GM23338 (cell line): Measurements from ENCODE around the gene MXRA8. TPM values are rescaled to one million over a fixed set of nuclear protein-coding genes. Genes with fewer than 3 reads are reported as not detected.

ENCODE experiments used
- ATAC-seq: fragments of 200-7000 bp; cut with Tn5 transposase; 3 replicates; pipeline ENCODE4 v1.9.1; 2020
- DNase-seq: peaks from one replicate; pipeline ENCODE4 v3.0.0-alpha.2; 2015; ENCODE audit warnings: low spot score
- H2AFZ ChIP-seq: fragments of 200-600 bp; sonication (generic); 2 replicates; pipeline ENCODE4 v1.8.0; 2016; ENCODE audit warnings: antibody characterized with exemption, mild to moderate bottlenecking, moderate library complexity
- H3F3A ChIP-seq: fragments of 200-600 bp; sonication (generic); replicated peaks from 2 replicates; pipeline ENCODE4 v1.8.0; 2017; ENCODE audit warnings: antibody characterized with exemption, mixed run types, low read depth
- H3K27ac ChIP-seq: fragments of 200-600 bp; sonication (generic); 2 replicates; pipeline ENCODE4 v1.6.1; 2016; ENCODE audit warnings: low read depth
- H3K27me3 ChIP-seq: fragments of 200-600 bp; sonication (generic); 2 replicates; pipeline ENCODE4 v1.8.0; 2016; ENCODE audit warnings: mild to moderate bottlenecking, mixed run types, moderate library complexity; ENCODE audit not compliant: insufficient read depth
- H3K36me3 ChIP-seq: fragments of 200-600 bp; sonication (generic); 2 replicates; pipeline ENCODE4 v1.8.0; 2016; ENCODE audit warnings: mild to moderate bottlenecking; ENCODE audit not compliant: insufficient read depth
- H3K4me1 ChIP-seq: fragments of 200-600 bp; sonication (generic); 2 replicates; pipeline ENCODE4 v1.8.0; 2016; ENCODE audit warnings: mild to moderate bottlenecking, moderate library complexity; ENCODE audit not compliant: insufficient read depth
- H3K4me2 ChIP-seq: fragments of 200-600 bp; sonication (generic); 2 replicates; pipeline ENCODE4 v1.7.1; 2017; ENCODE audit warnings: mixed run types
- H3K4me3 ChIP-seq: fragments of 200-600 bp; sonication (generic); 2 replicates; pipeline ENCODE4 v1.6.1; 2016; ENCODE audit warnings: mixed run types
- H3K79me2 ChIP-seq: fragments of 200-600 bp; sonication (generic); replicated peaks from 2 replicates; pipeline ENCODE4 v1.8.0; 2017; ENCODE audit warnings: mild to moderate bottlenecking; ENCODE audit not compliant: insufficient read depth
- H3K9me2 ChIP-seq: fragments of 200-600 bp; sonication (generic); 2 replicates; pipeline ENCODE4 v1.8.0; 2017; ENCODE audit not compliant: insufficient read depth
- H4K20me1 ChIP-seq: fragments of 200-600 bp; sonication (generic); replicated peaks from 2 replicates; pipeline ENCODE4 v1.8.0; 2017; ENCODE audit warnings: mild to moderate bottlenecking; ENCODE audit not compliant: insufficient read depth
- H3K27ac Mint-ChIP-seq: 2 replicates; pipeline ENCODE4 v1.8.0; 2020; ENCODE audit warnings: inconsistent platforms, mild to moderate bottlenecking, moderate library complexity, mixed read lengths
- H3K27me3 Mint-ChIP-seq: 3 replicates; pipeline ENCODE4 v1.8.0; 2022; ENCODE audit warnings: low read depth, mild to moderate bottlenecking, moderate library complexity, mixed read lengths, inconsistent platforms; ENCODE audit not compliant: insufficient read depth, poor library complexity
- H3K36me3 Mint-ChIP-seq: 3 replicates; pipeline ENCODE4 v1.8.0; 2021; ENCODE audit warnings: low read depth, mild to moderate bottlenecking, inconsistent platforms, moderate library complexity, mixed read lengths
- H3K4me1 Mint-ChIP-seq: 3 replicates; pipeline ENCODE4 v1.8.0; 2020; ENCODE audit warnings: mild to moderate bottlenecking, inconsistent platforms, mixed read lengths
- H3K4me3 Mint-ChIP-seq: 3 replicates; pipeline ENCODE4 v1.8.0; 2021; ENCODE audit warnings: moderate library complexity, mild to moderate bottlenecking, inconsistent platforms, mixed read lengths
- H3K9me3 Mint-ChIP-seq: 3 replicates; pipeline ENCODE4 v1.8.0; 2020; ENCODE audit warnings: moderate library complexity, mild to moderate bottlenecking, inconsistent platforms, mixed read lengths
- CREB1 ChIP-seq: fragments of 250-450 bp; sonication (Bioruptor Pico); IDR thresholded peaks from 2 replicates; pipeline ENCODE4 v1.5.0; 2020; ENCODE audit warnings: low read depth, mild to moderate bottlenecking, moderate library complexity
- CTCF ChIP-seq, 2 experiments: fragments of 200-600 bp in 1 of 2; sonication (generic) in 1 of 2; conservative IDR thresholded peaks; 2 replicates each; pipeline versions ENCODE4 v1.5.1 to v1.6.1; 2016 to 2017; ENCODE audit warnings: antibody characterized with exemption in 2 of 2, low read depth in 2 of 2, mild to moderate bottlenecking in 2 of 2, moderate library complexity in 1 of 2
- ETS1 ChIP-seq: IDR thresholded peaks from 2 replicates; pipeline ENCODE4 v1.6.1; 2016; ENCODE audit warnings: antibody characterized with exemption
- EZH2 ChIP-seq: fragments of 200-600 bp; sonication (generic); IDR thresholded peaks from one replicate; pipeline ENCODE4 v1.8.0; 2017; ENCODE audit warnings: antibody characterized with exemption, mild to moderate bottlenecking, low read depth; ENCODE audit not compliant: unreplicated experiment
- EZH2phosphoT487 ChIP-seq: fragments of 200-600 bp; sonication (generic); IDR thresholded peaks from one replicate; pipeline ENCODE4 v1.8.1; 2018; ENCODE audit warnings: antibody characterized with exemption; ENCODE audit not compliant: unreplicated experiment
- JUNB ChIP-seq: IDR thresholded peaks from one replicate; pipeline ENCODE4 v1.6.1; 2016; ENCODE audit warnings: antibody characterized with exemption; ENCODE audit not compliant: unreplicated experiment
- NANOG ChIP-seq: IDR thresholded peaks from 2 replicates; pipeline ENCODE4 v1.6.1; 2016; ENCODE audit warnings: antibody characterized with exemption, borderline replicate concordance
- POLR2AphosphoS5 ChIP-seq: IDR thresholded peaks from 2 replicates; pipeline ENCODE4 v1.6.1; 2016; ENCODE audit warnings: antibody characterized with exemption, low read depth
- REST ChIP-seq: IDR thresholded peaks from one replicate; pipeline ENCODE4 v1.6.1; 2018; ENCODE audit warnings: antibody characterized with exemption; ENCODE audit not compliant: unreplicated experiment
- STAT1 ChIP-seq: IDR thresholded peaks from one replicate; pipeline ENCODE4 v1.6.1; 2016; ENCODE audit warnings: antibody characterized with exemption; ENCODE audit not compliant: unreplicated experiment
- ZNF114 ChIP-seq: fragments of 250-450 bp; sonication (Bioruptor Pico); IDR thresholded peaks from 2 replicates; pipeline ENCODE4 v1.5.0; 2020; ENCODE audit warnings: mild to moderate bottlenecking, moderate library complexity
- ZNF331 ChIP-seq: fragments of 250-450 bp; sonication (Bioruptor Pico); IDR thresholded peaks from 2 replicates; pipeline ENCODE4 v1.5.0; 2020; ENCODE audit warnings: low read depth, mild to moderate bottlenecking, moderate library complexity
- polyA plus RNA-seq: library from polyadenylated mRNA; unstranded; fragments of >200 nt; fragmentation: Nextera tagmentation; extraction: Ambion mirVana; gene quantifications from 2 replicates; pipeline ENCODE4 v1.2.1, GENCODE V29; 2016
- total RNA-seq: library from RNA; depleted of rRNA; stranded (reverse); fragments of >200 nt; shearing (Covaris generic); gene quantifications from 2 replicates; pipeline ENCODE4 v1.2.3, GENCODE V29; 2014
- TF ChIP-seq, protein P1 (sequence below): fragments of 250-450 bp; sonication (Bioruptor Pico); IDR thresholded peaks from 2 replicates; pipeline ENCODE4 v1.5.0; 2020; ENCODE audit warnings: mild to moderate bottlenecking, moderate library complexity

MXRA8 gene
- total and polyA plus RNA-seq, 2 experiments from 2014 or later = 9.1 to 17.2 TPM

- no peaks in the 10 kb centered on the region for H3K79me2 ChIP-seq
- no peak overlapping the region for H3K27ac ChIP-seq
- H4K20me1 ChIP-seq = 0 out of 2 replicates have a peak, but pooled peaks cover 3% of the 10 kb centered on the region
- H2AFZ ChIP-seq = no peak overlapping the region
- DNase-seq = no peak
- H3K4me2 ChIP-seq = no peak overlapping the region
- TF ChIP-seq EZH2phosphoT487 (no peak), JUNB (no peak), ETS1 (no peak), CTCF (conservative IDR thresholded peaks at IDR 0.05; ENCODE audit: low read depth in 2 of 2) (no peak), STAT1 (no peak), POLR2AphosphoS5 (no peak), EZH2 (no peak), NANOG (no peak), CREB1 (CRISPR knock-in tag) (no peak), ZNF114 (no peak), REST (no peak), ZNF331 (CRISPR knock-in tag) (no peak)
- TF ChIP-seq, protein P1, sequence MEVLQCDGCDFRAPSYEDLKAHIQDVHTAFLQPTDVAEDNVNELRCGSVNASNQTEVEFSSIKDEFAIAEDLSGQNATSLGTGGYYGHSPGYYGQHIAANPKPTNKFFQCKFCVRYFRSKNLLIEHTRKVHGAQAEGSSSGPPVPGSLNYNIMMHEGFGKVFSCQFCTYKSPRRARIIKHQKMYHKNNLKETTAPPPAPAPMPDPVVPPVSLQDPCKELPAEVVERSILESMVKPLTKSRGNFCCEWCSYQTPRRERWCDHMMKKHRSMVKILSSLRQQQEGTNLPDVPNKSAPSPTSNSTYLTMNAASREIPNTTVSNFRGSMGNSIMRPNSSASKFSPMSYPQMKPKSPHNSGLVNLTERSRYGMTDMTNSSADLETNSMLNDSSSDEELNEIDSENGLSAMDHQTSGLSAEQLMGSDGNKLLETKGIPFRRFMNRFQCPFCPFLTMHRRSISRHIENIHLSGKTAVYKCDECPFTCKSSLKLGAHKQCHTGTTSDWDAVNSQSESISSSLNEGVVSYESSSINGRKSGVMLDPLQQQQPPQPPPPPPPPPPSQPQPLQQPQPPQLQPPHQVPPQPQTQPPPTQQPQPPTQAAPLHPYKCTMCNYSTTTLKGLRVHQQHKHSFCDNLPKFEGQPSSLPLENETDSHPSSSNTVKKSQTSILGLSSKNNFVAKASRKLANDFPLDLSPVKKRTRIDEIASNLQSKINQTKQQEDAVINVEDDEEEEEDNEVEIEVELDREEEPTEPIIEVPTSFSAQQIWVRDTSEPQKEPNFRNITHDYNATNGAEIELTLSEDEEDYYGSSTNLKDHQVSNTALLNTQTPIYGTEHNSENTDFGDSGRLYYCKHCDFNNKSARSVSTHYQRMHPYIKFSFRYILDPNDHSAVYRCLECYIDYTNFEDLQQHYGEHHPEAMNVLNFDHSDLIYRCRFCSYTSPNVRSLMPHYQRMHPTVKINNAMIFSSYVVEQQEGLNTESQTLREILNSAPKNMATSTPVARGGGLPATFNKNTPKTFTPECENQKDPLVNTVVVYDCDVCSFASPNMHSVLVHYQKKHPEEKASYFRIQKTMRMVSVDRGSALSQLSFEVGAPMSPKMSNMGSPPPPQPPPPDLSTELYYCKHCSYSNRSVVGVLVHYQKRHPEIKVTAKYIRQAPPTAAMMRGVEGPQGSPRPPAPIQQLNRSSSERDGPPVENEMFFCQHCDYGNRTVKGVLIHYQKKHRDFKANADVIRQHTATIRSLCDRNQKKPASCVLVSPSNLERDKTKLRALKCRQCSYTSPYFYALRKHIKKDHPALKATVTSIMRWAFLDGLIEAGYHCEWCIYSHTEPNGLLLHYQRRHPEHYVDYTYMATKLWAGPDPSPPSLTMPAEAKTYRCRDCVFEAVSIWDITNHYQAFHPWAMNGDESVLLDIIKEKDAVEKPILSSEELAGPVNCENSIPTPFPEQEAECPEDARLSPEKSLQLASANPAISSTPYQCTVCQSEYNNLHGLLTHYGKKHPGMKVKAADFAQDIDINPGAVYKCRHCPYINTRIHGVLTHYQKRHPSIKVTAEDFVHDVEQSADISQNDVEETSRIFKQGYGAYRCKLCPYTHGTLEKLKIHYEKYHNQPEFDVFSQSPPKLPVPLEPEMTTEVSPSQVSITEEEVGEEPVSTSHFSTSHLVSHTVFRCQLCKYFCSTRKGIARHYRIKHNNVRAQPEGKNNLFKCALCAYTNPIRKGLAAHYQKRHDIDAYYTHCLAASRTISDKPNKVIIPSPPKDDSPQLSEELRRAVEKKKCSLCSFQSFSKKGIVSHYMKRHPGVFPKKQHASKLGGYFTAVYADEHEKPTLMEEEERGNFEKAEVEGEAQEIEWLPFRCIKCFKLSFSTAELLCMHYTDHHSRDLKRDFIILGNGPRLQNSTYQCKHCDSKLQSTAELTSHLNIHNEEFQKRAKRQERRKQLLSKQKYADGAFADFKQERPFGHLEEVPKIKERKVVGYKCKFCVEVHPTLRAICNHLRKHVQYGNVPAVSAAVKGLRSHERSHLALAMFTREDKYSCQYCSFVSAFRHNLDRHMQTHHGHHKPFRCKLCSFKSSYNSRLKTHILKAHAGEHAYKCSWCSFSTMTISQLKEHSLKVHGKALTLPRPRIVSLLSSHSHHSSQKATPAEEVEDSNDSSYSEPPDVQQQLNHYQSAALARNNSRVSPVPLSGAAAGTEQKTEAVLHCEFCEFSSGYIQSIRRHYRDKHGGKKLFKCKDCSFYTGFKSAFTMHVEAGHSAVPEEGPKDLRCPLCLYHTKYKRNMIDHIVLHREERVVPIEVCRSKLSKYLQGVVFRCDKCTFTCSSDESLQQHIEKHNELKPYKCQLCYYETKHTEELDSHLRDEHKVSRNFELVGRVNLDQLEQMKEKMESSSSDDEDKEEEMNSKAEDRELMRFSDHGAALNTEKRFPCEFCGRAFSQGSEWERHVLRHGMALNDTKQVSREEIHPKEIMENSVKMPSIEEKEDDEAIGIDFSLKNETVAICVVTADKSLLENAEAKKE = no peak
- no peaks in the 10 kb centered on the region for H3K4me1 ChIP-seq
- H3K4me1 Mint-ChIP-seq = no peaks in the 10 kb centered on the region; the same call in 2 of the 3 replicates
- peaks cover 9% of the 10 kb centered on the region for H3F3A ChIP-seq
- no peaks in the 10 kb centered on the region for H3K36me3 ChIP-seq
- H3K9me3 Mint-ChIP-seq = no peaks in the 10 kb centered on the region; the same call in 2 of the 3 replicates
- H3K4me3 Mint-ChIP-seq = no peak overlapping the region
- peaks cover 18% of the 10 kb centered on the region for H3K36me3 Mint-ChIP-seq
- H3K9me2 ChIP-seq = no peaks in the 10 kb centered on the region
- H3K27me3 Mint-ChIP-seq = peaks cover 6% of the 10 kb centered on the region
- H3K4me3 ChIP-seq = no peak overlapping the region
- H3K27me3 ChIP-seq = no peaks in the 10 kb centered on the region
- no peak overlapping the region for H3K27ac Mint-ChIP-seq
- no peak for ATAC-seq
Observed at GRCh38 chr1:1340791-1341548, 17.4 kb downstream of the MXRA8 start.
